Cardiac muscle cell (in vitro differentiated cells and primary cell): Measurements from ENCODE around the gene DAPK3. TPM values are rescaled to one million over a fixed set of nuclear protein-coding genes. Genes with fewer than 3 reads are reported as not detected.
A peak's percentile ranks its signal among the peaks of the same experiment; 100 is the strongest.
"Not testable (repeated sequence)": the region's sequence is repeated elsewhere in the genome, so short reads cannot be mapped to it uniquely, and the experiment has no call there.

ENCODE experiments used
- DNase-seq, 2 donors: peaks; one replicate each; pipeline versions ENCODE4 v3.0.0 to v3.0.0-alpha.2; 2010 to 2017; ENCODE audit warnings: low read depth in 1 of 2, low spot score in 1 of 2
- H3K27ac ChIP-seq: fragments of 200-600 bp; sonication (generic); 2 replicates; pipeline ENCODE4 v1.5.1; 2016
- H3K27me3 ChIP-seq: fragments of 200-600 bp; sonication (generic); 2 replicates; pipeline ENCODE4 v1.6.0; 2016; ENCODE audit warnings: control low read depth
- H3K36me3 ChIP-seq: fragments of 200-600 bp; sonication (generic); 2 replicates; pipeline ENCODE4 v1.5.1; 2016; ENCODE audit warnings: control low read depth
- H3K4me1 ChIP-seq: fragments of 200-600 bp; sonication (generic); 2 replicates; pipeline ENCODE4 v1.8.1; 2017; ENCODE audit warnings: low read depth, mild to moderate bottlenecking, mixed run types
- H3K4me3 ChIP-seq: fragments of 200-600 bp; sonication (generic); 2 replicates; pipeline ENCODE4 v1.5.1; 2016; ENCODE audit warnings: mild to moderate bottlenecking
- H3K9me3 ChIP-seq: fragments of 200-600 bp; sonication (generic); 2 replicates; pipeline ENCODE4 v1.5.1; 2017; ENCODE audit warnings: low read depth, mild to moderate bottlenecking, control low read depth
- polyA plus RNA-seq: library from polyadenylated mRNA; unstranded; fragments of >200 nt; fragmentation: Nextera tagmentation; extraction: Ambion mirVana; gene quantifications from 2 replicates; pipeline ENCODE4 v1.2.1, GENCODE V29; 2016
- total RNA-seq: library from RNA; depleted of rRNA; stranded (reverse); fragments of >200 nt; gene quantifications from 2 replicates; pipeline ENCODE4 v1.2.3, GENCODE V29; 2016
- TF ChIP-seq, protein P1 (sequence below): IDR thresholded peaks from 2 replicates; pipeline ENCODE4 v1.5.1; 2012; ENCODE audit warnings: low read depth, mild to moderate bottlenecking, low read length

Gene DAPK3
- total and polyA plus RNA-seq, 2 experiments from 2014 or later = 72.1 to 157 TPM

DNA sequence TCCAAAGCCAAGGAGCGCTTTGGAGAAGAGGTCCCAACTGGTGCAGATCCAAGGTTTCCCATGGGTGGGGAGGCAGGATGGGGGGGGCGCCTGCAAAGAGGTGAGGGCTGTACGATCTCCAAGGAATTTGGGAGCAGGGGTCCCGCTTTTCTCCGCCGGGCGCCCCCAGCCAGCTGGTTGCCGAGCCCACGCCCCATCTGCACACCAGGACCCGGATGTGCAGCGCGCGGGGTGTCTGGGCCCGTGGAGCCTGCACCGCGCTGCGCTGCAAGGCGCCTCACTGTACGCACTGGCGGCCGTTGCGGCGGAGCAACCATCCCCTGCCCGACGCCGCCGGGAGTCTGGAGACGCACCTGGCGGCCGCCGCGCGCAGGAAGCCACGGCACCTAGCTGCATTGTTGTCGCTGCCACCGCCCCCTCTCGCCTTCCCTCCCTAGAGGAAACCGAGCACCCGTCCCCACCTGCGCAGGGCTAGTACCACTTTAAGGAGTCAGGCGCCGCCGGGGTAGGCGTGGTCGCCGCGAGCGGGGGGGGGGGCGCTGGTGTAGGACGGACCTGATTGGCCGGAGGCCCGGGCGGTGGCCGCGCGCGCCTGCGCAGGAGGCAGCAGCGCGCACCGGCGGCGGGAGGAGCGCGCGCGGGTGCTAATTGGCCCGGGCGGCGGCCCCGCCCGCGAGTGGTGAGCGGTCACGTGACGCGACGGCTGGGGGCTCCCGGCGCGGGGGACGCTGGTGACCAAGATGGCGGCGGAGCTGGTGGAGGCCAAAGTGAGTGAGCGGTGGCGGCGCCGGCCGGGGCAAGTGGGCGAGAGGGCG lies 36.3 kb upstream of the DAPK3 start, which contains the start of gene PIAS4:
Gene PIAS4 (plus strand): TSS at position 716 of the 815 bp plus-strand sequence. CDS start 25 bp downstream, at position 741.
- TF ChIP-seq, protein P1, sequence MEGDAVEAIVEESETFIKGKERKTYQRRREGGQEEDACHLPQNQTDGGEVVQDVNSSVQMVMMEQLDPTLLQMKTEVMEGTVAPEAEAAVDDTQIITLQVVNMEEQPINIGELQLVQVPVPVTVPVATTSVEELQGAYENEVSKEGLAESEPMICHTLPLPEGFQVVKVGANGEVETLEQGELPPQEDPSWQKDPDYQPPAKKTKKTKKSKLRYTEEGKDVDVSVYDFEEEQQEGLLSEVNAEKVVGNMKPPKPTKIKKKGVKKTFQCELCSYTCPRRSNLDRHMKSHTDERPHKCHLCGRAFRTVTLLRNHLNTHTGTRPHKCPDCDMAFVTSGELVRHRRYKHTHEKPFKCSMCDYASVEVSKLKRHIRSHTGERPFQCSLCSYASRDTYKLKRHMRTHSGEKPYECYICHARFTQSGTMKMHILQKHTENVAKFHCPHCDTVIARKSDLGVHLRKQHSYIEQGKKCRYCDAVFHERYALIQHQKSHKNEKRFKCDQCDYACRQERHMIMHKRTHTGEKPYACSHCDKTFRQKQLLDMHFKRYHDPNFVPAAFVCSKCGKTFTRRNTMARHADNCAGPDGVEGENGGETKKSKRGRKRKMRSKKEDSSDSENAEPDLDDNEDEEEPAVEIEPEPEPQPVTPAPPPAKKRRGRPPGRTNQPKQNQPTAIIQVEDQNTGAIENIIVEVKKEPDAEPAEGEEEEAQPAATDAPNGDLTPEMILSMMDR = no peak
- no peaks in the 10 kb centered on the region for H3K9me3 ChIP-seq
- DNase-seq = peak; percentile 96 to 99
- no peaks in the 10 kb centered on the region for H3K27me3 ChIP-seq
- peak within 1 kb of the TSS; percentile 81 for H3K27ac ChIP-seq
- H3K4me1 ChIP-seq = peaks cover 30% of the 10 kb centered on the region
- peak within 1 kb of the TSS; percentile 90 for H3K4me3 ChIP-seq
- H3K36me3 ChIP-seq = no peaks in the 10 kb centered on the region

DNA sequence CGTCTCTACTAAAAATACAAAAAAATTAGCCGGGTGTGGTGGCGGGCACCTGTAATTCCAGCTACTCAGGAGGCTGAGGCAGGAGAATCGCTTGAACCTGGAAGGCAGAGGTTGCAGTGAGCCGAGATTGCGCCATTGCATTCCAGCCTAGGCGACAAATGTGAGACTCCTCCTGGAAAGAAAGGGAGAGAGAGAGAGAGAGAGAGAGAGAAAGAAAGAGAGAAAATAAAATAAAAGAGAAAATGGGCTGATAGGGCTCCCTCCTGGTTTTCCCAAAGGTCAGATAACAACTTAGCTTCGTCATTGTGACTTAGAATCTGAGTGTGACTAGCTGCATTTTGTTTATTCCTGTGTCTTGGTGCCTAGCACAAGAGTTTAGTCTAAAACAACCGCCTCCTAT lies 34.5 kb upstream of the DAPK3 start:
- H3K36me3 ChIP-seq, H3K27ac ChIP-seq, H3K4me3 ChIP-seq, DNase-seq, H3K9me3 ChIP-seq, H3K27me3 ChIP-seq: not testable (repeated sequence)
- peaks cover 20% of the 10 kb centered on the region for H3K4me1 ChIP-seq

DNA sequence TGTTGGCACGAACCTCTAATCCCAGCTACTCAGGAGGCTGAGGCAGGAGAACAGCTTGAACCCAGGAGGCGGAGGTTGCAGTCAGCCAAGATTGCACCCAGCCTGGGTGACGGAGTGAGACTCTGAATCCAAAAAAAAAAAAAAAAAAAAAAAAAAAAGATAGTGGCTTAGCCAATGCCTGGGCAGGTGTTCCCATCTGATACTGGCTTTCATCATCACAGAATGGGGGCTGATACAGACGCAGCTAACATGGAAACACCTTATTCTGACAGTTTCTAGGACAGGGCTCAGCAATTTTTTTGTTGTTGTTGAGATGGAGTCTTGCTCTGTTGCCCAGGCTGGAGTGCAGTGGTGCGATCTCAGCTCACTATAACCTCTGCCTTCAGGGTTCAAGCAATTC lies 29.9 kb upstream of the DAPK3 start:
- H3K9me3 ChIP-seq, H3K27me3 ChIP-seq, H3K36me3 ChIP-seq, H3K27ac ChIP-seq, DNase-seq, H3K4me1 ChIP-seq, H3K4me3 ChIP-seq: not testable (repeated sequence)

DNA sequence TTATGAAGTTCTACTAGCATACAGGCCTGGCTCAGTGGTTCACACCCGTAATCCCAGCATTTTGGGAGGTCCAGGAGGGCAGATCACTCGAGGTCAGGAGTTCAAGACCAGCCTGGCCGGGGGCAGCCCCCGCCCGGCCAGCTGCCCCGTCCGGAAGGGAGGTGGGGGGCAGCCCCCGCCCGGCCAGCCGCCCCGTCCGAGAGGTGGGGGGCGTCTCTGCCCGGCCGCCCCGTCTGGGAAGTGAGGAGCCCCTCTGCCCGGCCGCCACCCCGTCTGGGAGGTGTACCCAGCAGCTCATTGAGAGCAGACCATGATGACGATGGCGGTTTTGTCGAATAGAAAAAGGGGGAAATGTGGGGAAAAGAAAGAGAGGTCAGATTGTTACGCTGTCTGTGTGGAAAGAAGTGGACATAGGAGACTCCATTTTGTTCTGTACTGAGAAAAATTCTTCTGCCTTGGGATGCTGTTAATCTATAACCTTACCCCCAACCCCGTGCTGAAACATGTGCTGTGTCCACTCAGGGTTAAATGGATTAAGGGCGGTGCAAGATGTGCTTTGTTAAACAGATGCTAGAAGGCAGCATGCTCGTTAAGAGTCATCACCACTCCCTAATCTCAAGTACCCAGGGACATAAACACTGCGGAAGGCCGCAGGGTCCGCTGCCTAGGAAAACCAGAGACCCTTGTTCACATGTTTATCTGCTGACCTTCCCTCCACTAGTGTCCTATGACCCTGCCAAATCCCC lies 27.9 kb upstream of the DAPK3 start:
- not testable (repeated sequence) for H3K9me3 ChIP-seq, H3K4me3 ChIP-seq, DNase-seq, H3K4me1 ChIP-seq, H3K27ac ChIP-seq, H3K36me3 ChIP-seq, H3K27me3 ChIP-seq

DNA sequence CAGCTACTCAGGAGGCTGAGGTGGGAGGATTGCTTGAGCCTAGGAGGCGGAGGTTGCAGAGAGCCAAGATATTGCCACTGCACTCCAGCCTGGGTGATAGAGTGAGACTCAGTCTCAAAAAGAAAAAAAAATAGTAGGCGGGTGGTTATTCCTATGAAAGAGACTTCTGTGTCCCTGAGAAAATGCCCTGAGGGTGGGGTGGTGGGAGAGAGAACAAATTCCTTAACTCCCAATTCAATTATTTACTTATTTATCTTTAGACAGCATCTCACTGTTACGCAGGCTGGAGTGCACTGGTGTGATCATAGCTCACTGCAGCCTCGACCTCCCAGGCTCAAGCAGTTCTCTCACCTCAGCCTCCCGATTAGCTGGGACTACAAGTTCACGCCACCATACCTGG lies 24.7 kb upstream of the DAPK3 start:
- DNase-seq = no peak
- TF ChIP-seq, protein P1 = no peak

DNA sequence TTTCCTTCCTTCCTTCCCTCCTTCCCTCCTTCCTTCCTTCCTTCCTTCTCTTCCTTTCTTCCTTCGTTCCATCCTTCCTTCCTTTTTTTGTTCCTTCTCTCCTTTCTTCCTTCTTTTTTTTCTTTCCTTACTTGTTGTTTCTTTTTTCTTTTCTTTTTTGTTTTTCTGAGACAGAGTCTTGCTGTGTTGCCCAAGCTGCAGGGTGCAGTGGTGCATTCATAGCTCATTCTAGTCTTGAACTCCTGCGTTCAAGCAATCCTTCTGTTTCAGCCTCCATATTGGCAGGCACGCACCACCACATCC lies 19.9 kb upstream of the DAPK3 start:
- TF ChIP-seq, protein P1 = no peak
- no peak overlapping the region for H3K27ac ChIP-seq
- no peak for DNase-seq
- no peak overlapping the region for H3K4me3 ChIP-seq
- no peaks in the 10 kb centered on the region for H3K27me3 ChIP-seq
- H3K9me3 ChIP-seq = no peaks in the 10 kb centered on the region
- H3K36me3 ChIP-seq = no peaks in the 10 kb centered on the region
- peaks cover 3% of the 10 kb centered on the region for H3K4me1 ChIP-seq

More for the DNA sequence above, 24.7 kb upstream of the DAPK3 start:
- Histone ChIP-seq H3K9me3 (no peaks in the 10 kb centered on the region), H3K36me3 (no peaks in the 10 kb centered on the region), H3K4me1 (no peaks in the 10 kb centered on the region), H3K27me3 (no peaks in the 10 kb centered on the region), H3K27ac (no peak overlapping the region), H3K4me3 (no peak overlapping the region)
